H9 (cell line): ENCODE data around the gene PSMD8. TPM values are rescaled to one million over a fixed set of nuclear protein-coding genes. Genes with fewer than 3 reads are reported as not detected.
A peak's percentile ranks its signal among the peaks of the same experiment; 100 is the strongest.

Source experiments
- DNase-seq: peaks from one replicate; pipeline ENCODE4 v3.0.0-alpha.2; 2017
- H2AFZ ChIP-seq: one replicate; pipeline ENCODE4 v1.6.1; 2013; ENCODE audit warnings: mild to moderate bottlenecking, low read length, control low read depth, moderate library complexity
- H2AK5ac ChIP-seq: 2 replicates; pipeline ENCODE4 v1.6.1; 2013; ENCODE audit warnings: low read length, control low read depth, mixed read lengths; ENCODE audit not compliant: insufficient read length
- H2BK120ac ChIP-seq: one replicate; pipeline ENCODE4 v1.6.1; 2013; ENCODE audit warnings: low read depth, mild to moderate bottlenecking, low read length, control low read depth, inconsistent platforms; ENCODE audit not compliant: poor library complexity, severe bottlenecking
- H2BK12ac ChIP-seq: 2 replicates; pipeline ENCODE4 v1.6.1; 2013; ENCODE audit warnings: low read length, control low read depth, mixed read lengths, low read depth; ENCODE audit not compliant: insufficient read length
- H2BK15ac ChIP-seq: 2 replicates; pipeline ENCODE4 v1.6.1; 2013; ENCODE audit warnings: low read depth, low read length, control low read depth
- H2BK20ac ChIP-seq: one replicate; pipeline ENCODE4 v1.6.1; 2013; ENCODE audit warnings: low read depth, mild to moderate bottlenecking, low read length, control low read depth, inconsistent platforms; ENCODE audit not compliant: poor library complexity, severe bottlenecking
- H2BK5ac ChIP-seq: 2 replicates; pipeline ENCODE4 v1.6.1; 2013; ENCODE audit warnings: low read length, control low read depth, mixed read lengths; ENCODE audit not compliant: insufficient read length
- H3K14ac ChIP-seq: 2 replicates; pipeline ENCODE4 v1.6.1; 2013; ENCODE audit warnings: low read length, control low read depth; ENCODE audit not compliant: insufficient read depth
- H3K18ac ChIP-seq: 2 replicates; pipeline ENCODE4 v1.6.1; 2013; ENCODE audit warnings: low read depth, mild to moderate bottlenecking, mixed read lengths, low read length, control low read depth; ENCODE audit not compliant: insufficient read length
- H3K23ac ChIP-seq: 2 replicates; pipeline ENCODE4 v1.6.1; 2013; ENCODE audit warnings: low read length, control low read depth, mixed read lengths, low read depth; ENCODE audit not compliant: insufficient read length
- H3K23me2 ChIP-seq: 2 replicates; pipeline ENCODE4 v1.6.1; 2013; ENCODE audit warnings: low read depth, mild to moderate bottlenecking, mixed read lengths, low read length, control low read depth; ENCODE audit not compliant: insufficient read length, poor library complexity, severe bottlenecking
- H3K27ac ChIP-seq: 2 replicates; pipeline ENCODE4 v1.5.1; 2013; ENCODE audit warnings: low read length, control low read depth, mixed read lengths, low read depth; ENCODE audit not compliant: insufficient read length
- H3K27me3 ChIP-seq: 2 replicates; pipeline ENCODE4 v1.6.1; 2013; ENCODE audit warnings: low read length, control low read depth, inconsistent platforms; ENCODE audit not compliant: insufficient read depth
- H3K4ac ChIP-seq: 2 replicates; pipeline ENCODE4 v1.6.1; 2013; ENCODE audit warnings: low read depth, mild to moderate bottlenecking, control low read depth, inconsistent platforms, low read length, moderate library complexity
- H3K4me1 ChIP-seq: 2 replicates; pipeline ENCODE4 v1.6.1; 2013; ENCODE audit warnings: low read length, control low read depth, inconsistent platforms; ENCODE audit not compliant: insufficient read depth
- H3K4me2 ChIP-seq: 2 replicates; pipeline ENCODE4 v1.6.1; 2013; ENCODE audit warnings: low read length, control low read depth, mixed read lengths; ENCODE audit not compliant: insufficient read length, insufficient read depth
- H3K56ac ChIP-seq: 2 replicates; pipeline ENCODE4 v1.6.1; 2013; ENCODE audit warnings: low read depth, mild to moderate bottlenecking, mixed read lengths, low read length, control low read depth; ENCODE audit not compliant: insufficient read length
- H3K79me1 ChIP-seq: 2 replicates; pipeline ENCODE4 v1.6.1; 2013; ENCODE audit warnings: low read depth, mild to moderate bottlenecking, moderate library complexity, low read length, control low read depth, inconsistent platforms; ENCODE audit not compliant: insufficient read depth, poor library complexity, severe bottlenecking
- H3K79me2 ChIP-seq: 2 replicates; pipeline ENCODE4 v1.6.1; 2013; ENCODE audit warnings: low read length, control low read depth, inconsistent platforms; ENCODE audit not compliant: insufficient read depth
- H3K9ac ChIP-seq: 2 replicates; pipeline ENCODE4 v1.6.1; 2013; ENCODE audit warnings: low read length, control low read depth, mixed read lengths; ENCODE audit not compliant: insufficient read length; ENCODE audit errors: extremely low read depth
- H3K9me3 ChIP-seq: one replicate; pipeline ENCODE4 v1.6.1; 2013; ENCODE audit warnings: low read depth, low read length, inconsistent platforms; ENCODE audit not compliant: control insufficient read depth
- H3T11ph ChIP-seq: one replicate; pipeline ENCODE4 v1.6.1; 2013; ENCODE audit warnings: mild to moderate bottlenecking, low read length, control low read depth, inconsistent platforms
- H4K20me1 ChIP-seq: one replicate; pipeline ENCODE4 v1.6.1; 2013; ENCODE audit not compliant: control insufficient read depth, insufficient read length, insufficient read depth
- H4K5ac ChIP-seq: 2 replicates; pipeline ENCODE4 v1.6.1; 2013; ENCODE audit warnings: low read depth, mild to moderate bottlenecking, mixed read lengths, low read length, control low read depth; ENCODE audit not compliant: insufficient read length
- H4K8ac ChIP-seq: replicated peaks from 2 replicates; pipeline ENCODE4 v1.6.1; 2013; ENCODE audit warnings: low read length, control low read depth, mixed read lengths, low read depth; ENCODE audit not compliant: insufficient read length
- H4K91ac ChIP-seq: 2 replicates; pipeline ENCODE4 v1.6.1; 2013; ENCODE audit warnings: low read depth, mild to moderate bottlenecking, moderate library complexity, mixed read lengths, low read length, control low read depth; ENCODE audit not compliant: insufficient read length
- H3K27ac Mint-ChIP-seq, 3 experiments: 2 replicates in 2 of 3; 3 replicates in 1 of 3; pipeline ENCODE4 v1.8.0; 2020 to 2021; ENCODE audit warnings: mixed read lengths in 3 of 3, mild to moderate bottlenecking in 1 of 3, moderate library complexity in 1 of 3
- H3K27me3 Mint-ChIP-seq: 2 replicates; pipeline ENCODE4 v1.8.0; 2021; ENCODE audit warnings: low read depth, mild to moderate bottlenecking, moderate library complexity, mixed read lengths
- H3K36me3 Mint-ChIP-seq, 3 experiments: 2 replicates in 2 of 3; 3 replicates in 1 of 3; pipeline ENCODE4 v1.8.0; 2020 to 2021; ENCODE audit warnings: low read depth in 3 of 3, mixed read lengths in 3 of 3; ENCODE audit not compliant: insufficient read depth in 1 of 3
- H3K4me1 Mint-ChIP-seq, 2 experiments: 2 replicates each; pipeline ENCODE4 v1.8.0; 2020; ENCODE audit warnings: mixed read lengths in 2 of 2
- H3K4me3 Mint-ChIP-seq, 2 experiments: 2 replicates in 1 of 2; 3 replicates in 1 of 2; pipeline ENCODE4 v1.8.0; 2020 to 2021; ENCODE audit warnings: mild to moderate bottlenecking in 2 of 2, mixed read lengths in 2 of 2, moderate library complexity in 1 of 2
- H3K9me3 Mint-ChIP-seq, 2 experiments: 2 replicates in 1 of 2; 3 replicates in 1 of 2; pipeline ENCODE4 v1.8.0; 2020; ENCODE audit warnings: mild to moderate bottlenecking in 2 of 2, mixed read lengths in 2 of 2, moderate library complexity in 1 of 2
- WGBS: extraction: QIAGEN DNeasy Blood & Tissue Kit; methylation state at CpG from one replicate; pipeline ENCODE4 v1.1.7; 2013; ENCODE audit warnings: missing lambda C conversion rate, low lambda C conversion rate, mixed read lengths; ENCODE audit not compliant: insufficient read length; ENCODE audit errors: extremely low coverage; 5-methylcytosine and 5-hydroxymethylcytosine counted together
- total RNA-seq: library from RNA; stranded (reverse); gene quantifications from 2 replicates; pipeline ENCODE4 v1.2.1, GENCODE V29; 2021
- TF ChIP-seq, protein P1 (sequence below): fragments of 200-600 bp; sonication (generic); conservative IDR thresholded peaks from 3 replicates; pipeline ENCODE4 v1.8.0; 2021; ENCODE audit warnings: antibody characterized with exemption, mild to moderate bottlenecking

PSMD8 gene
- total RNA-seq, 1 experiment from 2014 or later, result 189 TPM

DNA sequence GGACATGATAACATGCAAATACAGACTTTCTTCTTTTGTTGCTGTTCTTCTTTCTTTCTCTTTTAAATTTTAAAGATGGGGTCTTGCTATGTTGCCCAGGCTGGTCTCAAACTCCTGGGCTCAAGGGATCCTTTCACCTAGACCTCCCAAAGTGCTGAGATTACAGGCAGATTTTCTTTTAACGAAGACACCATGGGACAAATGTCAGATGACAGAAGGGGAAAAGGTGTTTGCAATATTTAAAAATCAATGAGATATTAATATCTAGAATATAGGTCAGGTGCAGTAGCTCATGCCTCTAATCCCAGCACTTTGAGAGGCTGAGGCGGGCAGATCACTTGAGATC is 55.4 kb downstream of the PSMD8 start:
- Mint-ChIP-seq H3K27ac (peak overlapping the region in 1 of 3 experiments; percentile 89; a peak in 1 of 7 replicates), H3K36me3 (no peaks in the 10 kb centered on the region), H3K27me3 (no peaks in the 10 kb centered on the region), H3K4me1 (peaks cover 17 to 30% of the 10 kb centered on the region in 2 experiments), H3K4me3 (no peak overlapping the region), H3K9me3 (no peaks in the 10 kb centered on the region)
- Histone ChIP-seq H2BK20ac (no peak overlapping the region), H3K27me3 (no peaks in the 10 kb centered on the region), H4K20me1 (no peaks in the 10 kb centered on the region), H3T11ph (no peak overlapping the region), H2BK15ac (no peak overlapping the region), H3K9me3 (no peaks in the 10 kb centered on the region), H4K5ac (no peak overlapping the region), H3K4me1 (no peaks in the 10 kb centered on the region; the same call in 1 of the 2 replicates), H4K8ac (no peak overlapping the region), H4K91ac (no peak overlapping the region), H3K27ac (no peak overlapping the region), H3K23ac (no peak overlapping the region), H2AK5ac (no peak overlapping the region), H3K56ac (no peak overlapping the region), H2BK120ac (no peak overlapping the region), H3K4ac (no peak overlapping the region), H3K9ac (no peak overlapping the region), H3K14ac (no peak overlapping the region), H3K18ac (no peak overlapping the region), H3K4me2 (no peak overlapping the region), H2AFZ (no peak overlapping the region), H3K79me2 (no peaks in the 10 kb centered on the region), H3K79me1 (no peaks in the 10 kb centered on the region), H3K23me2 (peaks cover 8% of the 10 kb centered on the region), H2BK12ac (no peak overlapping the region), H2BK5ac (no peak overlapping the region)
- DNase-seq, result no peak
- TF ChIP-seq, protein P1, sequence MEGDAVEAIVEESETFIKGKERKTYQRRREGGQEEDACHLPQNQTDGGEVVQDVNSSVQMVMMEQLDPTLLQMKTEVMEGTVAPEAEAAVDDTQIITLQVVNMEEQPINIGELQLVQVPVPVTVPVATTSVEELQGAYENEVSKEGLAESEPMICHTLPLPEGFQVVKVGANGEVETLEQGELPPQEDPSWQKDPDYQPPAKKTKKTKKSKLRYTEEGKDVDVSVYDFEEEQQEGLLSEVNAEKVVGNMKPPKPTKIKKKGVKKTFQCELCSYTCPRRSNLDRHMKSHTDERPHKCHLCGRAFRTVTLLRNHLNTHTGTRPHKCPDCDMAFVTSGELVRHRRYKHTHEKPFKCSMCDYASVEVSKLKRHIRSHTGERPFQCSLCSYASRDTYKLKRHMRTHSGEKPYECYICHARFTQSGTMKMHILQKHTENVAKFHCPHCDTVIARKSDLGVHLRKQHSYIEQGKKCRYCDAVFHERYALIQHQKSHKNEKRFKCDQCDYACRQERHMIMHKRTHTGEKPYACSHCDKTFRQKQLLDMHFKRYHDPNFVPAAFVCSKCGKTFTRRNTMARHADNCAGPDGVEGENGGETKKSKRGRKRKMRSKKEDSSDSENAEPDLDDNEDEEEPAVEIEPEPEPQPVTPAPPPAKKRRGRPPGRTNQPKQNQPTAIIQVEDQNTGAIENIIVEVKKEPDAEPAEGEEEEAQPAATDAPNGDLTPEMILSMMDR, result no peak
- no CpG with 5 or more reads among the region's 2 CpGs for whole genome bisulfite sequencing
